ENCODE measurements around the gene ZNF683. TPM values are rescaled to one million over a fixed set of nuclear protein-coding genes. Genes with fewer than 3 reads are reported as not detected.

Gene ZNF683
- total RNA-seq, 2 donors from 2014 or later: not detected

DNA sequence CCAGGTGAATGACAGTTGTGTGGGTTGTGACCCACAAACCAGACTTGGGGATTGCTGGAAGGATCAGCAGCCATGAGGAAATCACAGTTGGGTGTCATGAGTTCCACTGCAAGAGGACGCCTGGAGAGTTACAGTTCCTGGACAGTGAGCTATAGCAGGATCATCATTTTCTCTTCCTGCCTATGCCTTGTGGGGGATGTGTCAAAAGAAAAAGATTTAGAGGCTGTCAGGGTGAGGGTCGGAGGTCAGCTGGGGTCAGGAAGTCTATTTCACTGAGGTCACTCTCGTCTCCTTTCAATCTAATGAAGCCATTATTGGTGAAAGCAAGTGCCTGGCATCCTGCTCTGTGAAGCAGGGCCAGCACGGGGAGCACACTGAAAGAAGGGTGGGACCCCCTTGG is 31.1 kb upstream of the ZNF683 start:
- Histone ChIP-seq H3K27me3 (ENCODE audit: control insufficient read depth, insufficient read depth, low read length, poor library complexity, severe bottlenecking) (no peaks in the 10 kb centered on the region), H3K4me1 (ENCODE audit: control insufficient read depth, insufficient read depth, low read length) (no peaks in the 10 kb centered on the region), H3K36me3 (ENCODE audit: control insufficient read depth, insufficient read depth, low read length) (no peaks in the 10 kb centered on the region), H3K9ac (ENCODE audit: extremely low read depth, low read length, poor library complexity, severe bottlenecking) (no peak overlapping the region), H3K27ac (ENCODE audit: low read depth, low read length) (no peak overlapping the region), H3K4me3 (ENCODE audit: low read length) (no peak overlapping the region), H3K9me3 (ENCODE audit: control insufficient read depth, low read length) (no peaks in the 10 kb centered on the region)
- Mint-ChIP-seq H3K36me3 (ENCODE audit: low read depth) (no peaks in the 10 kb centered on the region), H3K4me3 (no peak overlapping the region), H3K27me3 (ENCODE audit: insufficient read depth) (peaks cover 2% of the 10 kb centered on the region), H3K4me1 (peaks cover 1% of the 10 kb centered on the region), H3K27ac (no peak overlapping the region), H3K9me3 (no peaks in the 10 kb centered on the region)
- no peak for DNase-seq
- TF ChIP-seq, protein P1, sequence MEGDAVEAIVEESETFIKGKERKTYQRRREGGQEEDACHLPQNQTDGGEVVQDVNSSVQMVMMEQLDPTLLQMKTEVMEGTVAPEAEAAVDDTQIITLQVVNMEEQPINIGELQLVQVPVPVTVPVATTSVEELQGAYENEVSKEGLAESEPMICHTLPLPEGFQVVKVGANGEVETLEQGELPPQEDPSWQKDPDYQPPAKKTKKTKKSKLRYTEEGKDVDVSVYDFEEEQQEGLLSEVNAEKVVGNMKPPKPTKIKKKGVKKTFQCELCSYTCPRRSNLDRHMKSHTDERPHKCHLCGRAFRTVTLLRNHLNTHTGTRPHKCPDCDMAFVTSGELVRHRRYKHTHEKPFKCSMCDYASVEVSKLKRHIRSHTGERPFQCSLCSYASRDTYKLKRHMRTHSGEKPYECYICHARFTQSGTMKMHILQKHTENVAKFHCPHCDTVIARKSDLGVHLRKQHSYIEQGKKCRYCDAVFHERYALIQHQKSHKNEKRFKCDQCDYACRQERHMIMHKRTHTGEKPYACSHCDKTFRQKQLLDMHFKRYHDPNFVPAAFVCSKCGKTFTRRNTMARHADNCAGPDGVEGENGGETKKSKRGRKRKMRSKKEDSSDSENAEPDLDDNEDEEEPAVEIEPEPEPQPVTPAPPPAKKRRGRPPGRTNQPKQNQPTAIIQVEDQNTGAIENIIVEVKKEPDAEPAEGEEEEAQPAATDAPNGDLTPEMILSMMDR (conservative IDR thresholded peaks at IDR 0.05): no peak
- 53 to 79% methylated on average over 4 of the region's 4 CpGs for WGBS, 2 experiments (ENCODE audit: insufficient coverage in 1 of 2, insufficient read length in 1 of 2)

GRCh38 chr1:26401891-26402290 is 29.3 kb upstream of the ZNF683 start:
- Mint-ChIP-seq H3K9me3 (no peaks in the 10 kb centered on the region), H3K4me1 (no peaks in the 10 kb centered on the region), H3K36me3 (ENCODE audit: low read depth) (no peaks in the 10 kb centered on the region), H3K27ac (no peak overlapping the region), H3K27me3 (ENCODE audit: insufficient read depth) (peaks cover 2% of the 10 kb centered on the region), H3K4me3 (no peak overlapping the region)
- TF ChIP-seq, protein P1 (conservative IDR thresholded peaks at IDR 0.05): no peak
- no peaks in the 10 kb centered on the region for H3K4me1 ChIP-seq (ENCODE audit: control insufficient read depth, insufficient read depth, low read length)
- DNase-seq: no peak
- no peaks in the 10 kb centered on the region for H3K36me3 ChIP-seq (ENCODE audit: control insufficient read depth, insufficient read depth, low read length)
- H3K9me3 ChIP-seq (ENCODE audit: control insufficient read depth, low read length): no peaks in the 10 kb centered on the region
- H3K27me3 ChIP-seq (ENCODE audit: control insufficient read depth, insufficient read depth, low read length, poor library complexity, severe bottlenecking): no peaks in the 10 kb centered on the region
- 91 to 100% methylated on average over 3 of the region's 3 CpGs for WGBS, 2 experiments (ENCODE audit: insufficient coverage in 1 of 2, insufficient read length in 1 of 2)
- no peak overlapping the region for H3K4me3 ChIP-seq (ENCODE audit: low read length)
- H3K27ac ChIP-seq (ENCODE audit: low read depth, low read length): no peak overlapping the region
- no peak overlapping the region for H3K9ac ChIP-seq (ENCODE audit: extremely low read depth, low read length, poor library complexity, severe bottlenecking)

GRCh38 chr1:26399034-26399433 is 26.5 kb upstream of the ZNF683 start:
- Mint-ChIP-seq H3K27me3 (ENCODE audit: insufficient read depth) (peaks cover 2% of the 10 kb centered on the region), H3K36me3 (ENCODE audit: low read depth) (no peaks in the 10 kb centered on the region), H3K4me3 (no peak overlapping the region), H3K27ac (no peak overlapping the region), H3K9me3 (no peaks in the 10 kb centered on the region), H3K4me1 (no peaks in the 10 kb centered on the region)
- TF ChIP-seq, protein P1 (conservative IDR thresholded peaks at IDR 0.05): no peak
- 83 to 92% methylated on average over 1 to 3 of the region's 3 CpGs for WGBS, 2 experiments (ENCODE audit: insufficient coverage in 1 of 2, insufficient read length in 1 of 2)
- Histone ChIP-seq H3K27ac (ENCODE audit: low read depth, low read length) (no peak overlapping the region), H3K36me3 (ENCODE audit: control insufficient read depth, insufficient read depth, low read length) (no peaks in the 10 kb centered on the region), H3K4me3 (ENCODE audit: low read length) (no peak overlapping the region), H3K4me1 (ENCODE audit: control insufficient read depth, insufficient read depth, low read length) (no peaks in the 10 kb centered on the region), H3K9me3 (ENCODE audit: control insufficient read depth, low read length) (no peaks in the 10 kb centered on the region), H3K27me3 (ENCODE audit: control insufficient read depth, insufficient read depth, low read length, poor library complexity, severe bottlenecking) (no peaks in the 10 kb centered on the region), H3K9ac (ENCODE audit: extremely low read depth, low read length, poor library complexity, severe bottlenecking) (no peak overlapping the region)
- no peak for DNase-seq

All from endodermal cell (in vitro differentiated cells).